DOHH2 (cell line): ENCODE results near the gene CD151.

Experiments
- H3F3A ChIP-seq: fragments of 200-600 bp; sonication (generic), shearing (Covaris generic); 2 replicates; pipeline ENCODE4 v1.6.0; 2016; ENCODE audit warnings: antibody characterized with exemption, mild to moderate bottlenecking; ENCODE audit not compliant: control insufficient read depth, insufficient read depth
- H3K27ac ChIP-seq: fragments of 200-600 bp; sonication (generic); 2 replicates; pipeline ENCODE4 v1.5.1; 2014; ENCODE audit warnings: low read depth, mild to moderate bottlenecking, low read length, moderate library complexity
- H3K27me3 ChIP-seq: fragments of 200-600 bp; sonication (generic); 2 replicates; pipeline ENCODE4 v1.6.1; 2014; ENCODE audit warnings: mild to moderate bottlenecking, low read length, mixed read lengths; ENCODE audit not compliant: control insufficient read depth
- H3K36me3 ChIP-seq: fragments of 200-600 bp; sonication (generic); 2 replicates; pipeline ENCODE4 v1.6.1; 2014; ENCODE audit warnings: mild to moderate bottlenecking, low read length, moderate library complexity, mixed read lengths; ENCODE audit not compliant: control insufficient read depth
- H3K4me1 ChIP-seq: fragments of 200-600 bp; sonication (generic); 2 replicates; pipeline ENCODE4 v1.6.1; 2014; ENCODE audit warnings: mild to moderate bottlenecking, low read length, mixed read lengths; ENCODE audit not compliant: control insufficient read depth
- H3K4me2 ChIP-seq: fragments of 200-600 bp; sonication (generic); 2 replicates; pipeline ENCODE4 v1.6.0; 2014; ENCODE audit warnings: mild to moderate bottlenecking, low read length, moderate library complexity
- H3K4me3 ChIP-seq: fragments of 200-600 bp; sonication (generic); 2 replicates; pipeline ENCODE4 v1.5.1; 2014; ENCODE audit warnings: mild to moderate bottlenecking, low read length, mixed read lengths
- H3K79me2 ChIP-seq: fragments of 200-600 bp; sonication (generic); 2 replicates; pipeline ENCODE4 v1.6.1; 2014; ENCODE audit warnings: mild to moderate bottlenecking, low read length, mixed read lengths; ENCODE audit not compliant: control insufficient read depth
- H3K9me2 ChIP-seq: fragments of 200-600 bp; sonication (generic); replicated peaks from 2 replicates; pipeline ENCODE4 v1.6.1; 2014; ENCODE audit warnings: mild to moderate bottlenecking, low read length, mixed read lengths; ENCODE audit not compliant: control insufficient read depth
- H3K9me3 ChIP-seq: fragments of 200-600 bp; sonication (generic); 2 replicates; pipeline ENCODE4 v1.6.1; 2014; ENCODE audit warnings: antibody characterized with exemption, low read length, mixed read lengths; ENCODE audit not compliant: control insufficient read depth, insufficient read depth
- H4K20me1 ChIP-seq: fragments of 200-600 bp; sonication (generic); 2 replicates; pipeline ENCODE4 v1.6.0; 2014; ENCODE audit warnings: low read depth, mild to moderate bottlenecking, antibody characterized with exemption, low read length, moderate library complexity; ENCODE audit not compliant: control insufficient read depth, insufficient read depth
- CTCF ChIP-seq: fragments of 200-600 bp; sonication (generic); IDR thresholded peaks from one replicate; pipeline ENCODE4 v1.5.1; 2014; ENCODE audit warnings: antibody characterized with exemption, mild to moderate bottlenecking, low read depth, low read length; ENCODE audit not compliant: poor library complexity, severe bottlenecking
- EZH2phosphoT487 ChIP-seq: fragments of 200-600 bp; sonication (generic); IDR thresholded peaks from 2 replicates; pipeline ENCODE4 v1.6.1; 2017; ENCODE audit warnings: borderline replicate concordance, mild to moderate bottlenecking, antibody characterized with exemption, low read length, moderate library complexity, mixed read lengths

Gene CD151

DNA sequence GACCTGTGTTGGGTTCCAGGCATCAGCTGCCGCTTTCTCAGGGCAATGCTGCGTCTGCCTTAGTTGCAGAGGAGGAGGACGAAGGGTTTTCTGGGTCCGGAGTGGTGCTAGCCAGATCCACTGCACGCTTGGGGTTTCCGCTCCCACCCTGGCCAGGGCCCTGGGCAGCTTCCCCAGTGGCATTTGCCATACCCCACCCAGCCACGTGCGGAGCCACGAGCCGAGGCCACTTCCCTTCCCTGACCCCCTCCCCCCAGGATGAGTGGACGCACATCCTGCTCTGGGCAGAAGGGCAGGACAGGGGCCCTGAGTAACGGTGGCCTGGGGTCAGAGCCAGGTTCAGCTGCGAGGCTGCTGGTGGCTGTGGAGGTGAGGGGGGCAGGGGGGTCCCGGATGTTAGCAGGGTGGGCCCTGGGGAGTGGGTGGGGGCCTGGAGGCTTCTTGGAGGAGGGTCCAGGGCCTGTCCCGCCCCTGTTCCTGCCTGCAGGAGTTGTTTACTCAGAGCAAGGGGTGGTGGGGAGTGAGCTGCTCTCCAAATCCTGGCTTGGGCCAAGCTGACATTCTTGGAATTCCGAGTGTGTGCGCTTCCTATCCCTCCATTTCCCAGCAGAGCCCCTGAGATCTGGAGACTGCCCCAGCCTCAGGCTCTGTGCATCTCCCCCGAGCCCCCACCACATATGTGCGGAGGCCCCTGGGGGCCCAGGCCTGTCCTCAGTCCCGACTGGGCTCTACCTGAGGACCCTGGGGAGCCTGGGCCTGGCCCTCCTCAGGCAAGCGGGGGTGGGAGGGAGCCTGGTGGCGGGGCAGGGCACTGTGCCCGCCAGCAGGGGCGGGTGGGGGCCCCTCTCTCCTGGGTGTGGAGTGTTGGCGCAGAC, 11.3 kb downstream of the CD151 start:
- no peak for TF ChIP-seq EZH2phosphoT487
- TF ChIP-seq CTCF: no peak
- Histone ChIP-seq H3K4me2 (peak overlapping the region; percentile 90), H3K4me1 (peaks cover 38% of the 10 kb centered on the region), H3K27ac (no peak overlapping the region), H3K9me2 (no peaks in the 10 kb centered on the region), H3K4me3 (peak overlapping the region; percentile 92), H3K79me2 (peaks cover 25% of the 10 kb centered on the region), H3K36me3 (peaks cover 26% of the 10 kb centered on the region), H3F3A (no peaks in the 10 kb centered on the region), H3K9me3 (no peaks in the 10 kb centered on the region), H3K27me3 (peaks cover 22% of the 10 kb centered on the region), H4K20me1 (peaks cover 14% of the 10 kb centered on the region)

DNA sequence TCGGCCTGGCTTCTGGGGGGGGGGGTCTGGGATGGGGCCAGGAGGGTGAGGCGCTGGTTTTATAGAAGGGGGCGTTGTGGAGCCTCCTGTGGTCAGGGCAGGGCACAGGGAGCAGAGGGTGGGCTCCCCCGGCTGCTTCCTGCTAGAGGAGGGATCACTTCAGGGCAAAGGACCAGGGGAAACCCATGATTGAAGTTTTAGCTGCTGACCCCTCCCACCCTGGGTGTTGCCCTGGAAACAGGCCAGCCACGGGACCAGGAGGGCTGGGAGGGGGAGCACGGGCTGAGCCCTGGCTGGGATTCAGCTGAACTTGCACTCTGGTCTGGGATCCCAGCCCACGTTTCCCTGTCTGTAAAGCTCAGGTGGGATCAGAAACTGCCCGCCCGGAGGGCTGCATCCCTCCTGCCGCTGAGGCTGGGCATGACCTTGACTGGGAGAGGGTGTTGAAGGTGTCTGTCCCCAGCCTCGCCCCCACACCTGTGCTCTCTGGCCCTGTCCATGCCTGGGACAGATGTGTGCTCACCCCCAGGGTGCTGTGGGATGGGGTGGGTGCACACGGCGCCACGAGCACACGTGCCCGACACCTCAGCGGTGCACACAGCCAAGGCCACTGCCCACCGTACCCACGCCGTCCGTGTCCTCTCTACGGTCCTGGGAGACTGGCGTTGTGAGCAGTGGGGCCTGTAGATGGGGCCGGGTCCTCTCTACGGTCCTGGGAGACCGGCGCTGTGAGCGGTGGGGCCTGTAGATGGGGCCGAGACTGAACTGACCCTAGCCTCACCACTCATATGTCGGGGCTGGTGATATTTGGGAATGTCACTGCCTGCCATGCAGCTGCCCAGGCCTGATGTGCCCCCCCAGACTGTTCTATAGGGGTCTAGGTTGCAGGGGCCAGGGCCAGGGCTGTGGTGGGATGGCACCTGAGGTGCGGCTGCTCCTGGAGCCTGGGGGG, 12.2 kb downstream of the CD151 start:
- H3K4me2 ChIP-seq: peak overlapping the region; percentile 90; the same call in 1 of the 2 replicates

DNA sequence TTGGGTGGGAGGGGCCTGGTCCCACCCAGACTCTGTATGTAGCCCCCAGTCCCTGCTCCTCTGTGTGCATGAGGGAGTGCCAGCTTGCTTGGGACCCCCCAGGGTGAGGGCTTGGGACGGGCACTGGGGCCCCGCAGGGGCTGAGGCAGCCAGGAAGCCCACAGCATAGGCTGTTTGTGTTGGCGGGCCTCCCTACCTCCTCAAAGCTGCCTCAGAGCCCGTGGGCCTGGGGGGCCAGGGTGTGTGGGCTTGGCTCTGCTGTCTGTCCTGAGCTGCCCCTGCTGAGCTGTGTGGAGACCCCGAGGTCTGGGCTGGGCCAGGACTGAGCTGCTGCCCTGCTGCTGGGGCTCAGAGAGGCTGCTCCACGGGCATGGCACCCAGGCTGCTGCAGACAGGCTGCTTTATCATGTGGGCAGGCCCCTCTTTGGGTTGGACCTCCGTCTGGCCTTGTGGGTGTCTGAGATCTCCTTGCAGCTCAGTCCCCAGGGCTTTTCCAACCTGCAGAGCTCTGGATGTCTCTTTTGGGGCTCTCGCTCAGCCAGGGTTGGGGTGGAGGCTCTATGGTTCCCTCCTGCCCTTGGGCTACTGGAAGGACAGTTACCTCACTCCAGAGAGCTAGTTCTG, 13.2 kb downstream of the CD151 start:
- Histone ChIP-seq H4K20me1 (peaks cover 8% of the 10 kb centered on the region), H3K4me2 (no peak overlapping the region), H3K36me3 (peaks cover 7% of the 10 kb centered on the region), H3K4me3 (no peak overlapping the region), H3K9me2 (no peaks in the 10 kb centered on the region), H3K27me3 (peaks cover 29% of the 10 kb centered on the region), H3F3A (no peaks in the 10 kb centered on the region), H3K27ac (no peak overlapping the region), H3K4me1 (peaks cover 38% of the 10 kb centered on the region), H3K79me2 (peaks cover 14% of the 10 kb centered on the region), H3K9me3 (no peaks in the 10 kb centered on the region)
- no peak for TF ChIP-seq EZH2phosphoT487
- TF ChIP-seq CTCF: no peak

More for the DNA sequence above, 12.2 kb downstream of the CD151 start:
- Histone ChIP-seq H3K9me3 (no peaks in the 10 kb centered on the region), H4K20me1 (peaks cover 14% of the 10 kb centered on the region), H3K9me2 (no peaks in the 10 kb centered on the region), H3K27ac (no peak overlapping the region), H3K79me2 (peaks cover 24% of the 10 kb centered on the region), H3K4me1 (peaks cover 42% of the 10 kb centered on the region), H3F3A (no peaks in the 10 kb centered on the region), H3K4me3 (no peak overlapping the region), H3K36me3 (peaks cover 17% of the 10 kb centered on the region), H3K27me3 (peaks cover 26% of the 10 kb centered on the region)
- no peak for TF ChIP-seq EZH2phosphoT487
- no peak for TF ChIP-seq CTCF
